A549 (cell line): ENCODE data around the gene ABLIM3.

ENCODE experiments used
- BHLHE40 ChIP-seq: IDR thresholded peaks from 2 replicates; pipeline ENCODE4 v1.6.1; 2012; ENCODE audit warnings: low read depth, low read length, inconsistent platforms
- CBX8 ChIP-seq: fragments of 200-600 bp; sonication (generic); IDR thresholded peaks from 2 replicates; pipeline ENCODE4 v1.6.1; 2016
- CHD4 ChIP-seq: fragments of 200-600 bp; sonication (generic); IDR thresholded peaks from 2 replicates; pipeline ENCODE4 v1.6.1; 2016; ENCODE audit warnings: antibody characterized with exemption, mild to moderate bottlenecking, borderline replicate concordance
- EP300 ChIP-seq, 2 experiments: fragments of >200 bp; sonication (Bioruptor Twin); formaldehyde crosslinking; IDR thresholded peaks; 2 replicates in 1 of 2; 3 replicates in 1 of 2; pipeline ENCODE4 v1.6.1; 2016 to 2017
- POLR2A ChIP-seq: IDR thresholded peaks from 2 replicates; pipeline ENCODE4 v1.6.1; 2012; ENCODE audit warnings: mild to moderate bottlenecking, low read length
- TF ChIP-seq, protein P1 (sequence below): fragments of >200 bp; sonication (Bioruptor Twin); formaldehyde crosslinking; IDR thresholded peaks from 3 replicates; pipeline ENCODE4 v1.5.1; 2016
- TF ChIP-seq, protein P2 (sequence below): fragments of 450-650 bp; IDR thresholded peaks from 2 replicates; pipeline ENCODE4 v1.6.1; 2014; ENCODE audit warnings: antibody characterized with exemption

DNA sequence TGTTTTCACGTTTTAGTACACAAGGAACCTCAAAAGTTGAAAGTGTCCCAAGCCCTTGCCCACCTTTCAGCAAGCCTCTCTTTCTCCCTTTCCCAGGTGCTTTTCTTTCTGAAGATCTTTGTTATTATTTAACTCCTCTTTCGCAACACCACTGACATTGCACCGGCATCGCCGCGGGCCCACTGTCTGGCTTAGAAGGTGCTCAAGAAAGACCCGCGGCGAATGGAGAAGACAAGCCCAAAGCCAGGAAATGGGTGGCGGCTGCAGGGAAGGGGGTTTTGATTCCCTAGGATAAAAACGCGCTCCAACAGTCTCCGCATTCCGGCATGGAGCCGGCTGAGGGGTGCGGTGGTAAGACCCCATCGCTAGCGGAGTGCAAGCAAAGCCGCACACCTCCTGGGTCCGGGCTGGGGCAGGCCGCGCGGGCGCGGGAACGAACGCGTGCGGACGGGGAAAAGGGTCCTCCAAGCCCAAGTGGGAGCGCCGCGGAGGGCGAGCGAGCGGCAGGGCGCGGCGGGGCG, 130.0 kb downstream of the ABLIM3 start:
- TF ChIP-seq CHD4: no peak
- TF ChIP-seq, protein P1, sequence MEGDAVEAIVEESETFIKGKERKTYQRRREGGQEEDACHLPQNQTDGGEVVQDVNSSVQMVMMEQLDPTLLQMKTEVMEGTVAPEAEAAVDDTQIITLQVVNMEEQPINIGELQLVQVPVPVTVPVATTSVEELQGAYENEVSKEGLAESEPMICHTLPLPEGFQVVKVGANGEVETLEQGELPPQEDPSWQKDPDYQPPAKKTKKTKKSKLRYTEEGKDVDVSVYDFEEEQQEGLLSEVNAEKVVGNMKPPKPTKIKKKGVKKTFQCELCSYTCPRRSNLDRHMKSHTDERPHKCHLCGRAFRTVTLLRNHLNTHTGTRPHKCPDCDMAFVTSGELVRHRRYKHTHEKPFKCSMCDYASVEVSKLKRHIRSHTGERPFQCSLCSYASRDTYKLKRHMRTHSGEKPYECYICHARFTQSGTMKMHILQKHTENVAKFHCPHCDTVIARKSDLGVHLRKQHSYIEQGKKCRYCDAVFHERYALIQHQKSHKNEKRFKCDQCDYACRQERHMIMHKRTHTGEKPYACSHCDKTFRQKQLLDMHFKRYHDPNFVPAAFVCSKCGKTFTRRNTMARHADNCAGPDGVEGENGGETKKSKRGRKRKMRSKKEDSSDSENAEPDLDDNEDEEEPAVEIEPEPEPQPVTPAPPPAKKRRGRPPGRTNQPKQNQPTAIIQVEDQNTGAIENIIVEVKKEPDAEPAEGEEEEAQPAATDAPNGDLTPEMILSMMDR: no peak
- no peak for TF ChIP-seq POLR2A
- TF ChIP-seq EP300 (IDR thresholded peaks at IDR 0.05): no peak
- TF ChIP-seq, protein P2, sequence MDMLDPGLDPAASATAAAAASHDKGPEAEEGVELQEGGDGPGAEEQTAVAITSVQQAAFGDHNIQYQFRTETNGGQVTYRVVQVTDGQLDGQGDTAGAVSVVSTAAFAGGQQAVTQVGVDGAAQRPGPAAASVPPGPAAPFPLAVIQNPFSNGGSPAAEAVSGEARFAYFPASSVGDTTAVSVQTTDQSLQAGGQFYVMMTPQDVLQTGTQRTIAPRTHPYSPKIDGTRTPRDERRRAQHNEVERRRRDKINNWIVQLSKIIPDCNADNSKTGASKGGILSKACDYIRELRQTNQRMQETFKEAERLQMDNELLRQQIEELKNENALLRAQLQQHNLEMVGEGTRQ: no peak
- TF ChIP-seq BHLHE40: no peak
- no peak for TF ChIP-seq CBX8
